K562 (cell line): ENCODE data around the gene XRN1. TPM values are rescaled to one million over a fixed set of nuclear protein-coding genes. Genes with fewer than 3 reads are reported as not detected.

Source experiments
- C11orf30 ChIP-seq: fragments of 450-650 bp; IDR thresholded peaks from 2 replicates; pipeline ENCODE4 v1.6.1; 2016; ENCODE audit warnings: low read depth, mild to moderate bottlenecking
- CC2D1A ChIP-seq: fragments of 450-650 bp; IDR thresholded peaks from 2 replicates; pipeline ENCODE4 v1.6.1; 2017; ENCODE audit warnings: mild to moderate bottlenecking
- NFIC ChIP-seq: fragments of 450-650 bp; IDR thresholded peaks from 2 replicates; pipeline ENCODE4 v1.6.1; 2017; ENCODE audit warnings: mild to moderate bottlenecking, inconsistent platforms
- POLR2A ChIP-seq: fragments of 450-650 bp; conservative IDR thresholded peaks from 2 replicates; pipeline ENCODE4 v1.6.1; 2016
- RAD21 ChIP-seq, 2 experiments: fragments of 250-450 bp in 1 of 2; fragments of 450-650 bp in 1 of 2; sonication (Bioruptor Pico) in 1 of 2; formaldehyde crosslinking in 1 of 2; IDR thresholded peaks in 1 of 2; conservative IDR thresholded peaks in 1 of 2; 2 replicates each; pipeline versions ENCODE4 v1.4.0 to v1.8.0; 2020 to 2022; ENCODE audit warnings: mild to moderate bottlenecking in 2 of 2, moderate library complexity in 1 of 2
- RAD51 ChIP-seq: fragments of 450-650 bp; IDR thresholded peaks from 2 replicates; pipeline ENCODE4 v1.7.1; 2016; ENCODE audit warnings: low read depth, mild to moderate bottlenecking, borderline replicate concordance
- TRIM28 ChIP-seq: fragments of 450-650 bp; IDR thresholded peaks from 2 replicates; pipeline ENCODE4 v1.6.1; 2017
- YY1 ChIP-seq, 3 experiments: IDR thresholded peaks; 2 replicates each; pipeline ENCODE4 v1.6.1; 2011; ENCODE audit warnings: low read length in 2 of 3, mild to moderate bottlenecking in 2 of 3, moderate library complexity in 2 of 3, borderline replicate concordance in 1 of 3, control low read depth in 1 of 3, low read depth in 1 of 3; ENCODE audit not compliant: insufficient read depth in 3 of 3, insufficient replicate concordance in 2 of 3, control insufficient read depth in 1 of 3, insufficient read length in 1 of 3; ENCODE audit errors: extremely low read depth in 1 of 3
- ZNF239 ChIP-seq: fragments of 250-450 bp; sonication (Bioruptor Pico); IDR thresholded peaks from 2 replicates; pipeline ENCODE4 v1.4.0; 2020; ENCODE audit warnings: mild to moderate bottlenecking
- ZNF668 ChIP-seq: fragments of 250-450 bp; sonication (Bioruptor Pico); IDR thresholded peaks from 2 replicates; pipeline ENCODE4 v1.8.0; 2022; ENCODE audit warnings: mild to moderate bottlenecking, inconsistent platforms
- polyA plus RNA-seq, 8 experiments: library from polyadenylated mRNA; depleted of rRNA in 4 of 8; stranded (reverse) in 5 of 8; unstranded in 3 of 8; fragments of >200 nt; fragmentation: Nextera tagmentation in 2 of 8; fragmentation: Illumina TruSeq in 1 of 8; extraction: Ambion mirVana in 2 of 8; extraction: Trizol in 1 of 8; gene quantifications; 2 replicates each; pipeline versions ENCODE4 v1.2.1 to v1.2.3, GENCODE V29; 2011 to 2014; ENCODE audit warnings: inconsistent platforms in 1 of 8, missing spikeins in 1 of 8
- total RNA-seq, 7 experiments: library from RNA; depleted of rRNA in 6 of 7; stranded (reverse); fragments of >200 nt in 6 of 7; fragmentation: Illumina TruSeq in 2 of 7; extraction: Trizol in 2 of 7; gene quantifications; 2 replicates each; pipeline versions ENCODE4 v1.2.1 to v1.2.3, GENCODE V29; 2011 to 2021; ENCODE audit warnings: low replicate concordance in 1 of 7
- TF ChIP-seq, protein P1 (sequence below): sonication (generic); formaldehyde crosslinking; IDR thresholded peaks from 2 replicates; pipeline ENCODE4 v1.9.0; 2022; ENCODE audit warnings: mild to moderate bottlenecking, missing genetic modification reagents
- TF ChIP-seq, protein P2 (sequence below): fragments of 250-450 bp; sonication (Bioruptor Pico); IDR thresholded peaks from 2 replicates; pipeline ENCODE4 v1.8.0; 2021; ENCODE audit warnings: moderate library complexity, mild to moderate bottlenecking, inconsistent platforms
- TF ChIP-seq, protein P3 (sequence below): fragments of 450-650 bp; IDR thresholded peaks from 2 replicates; pipeline ENCODE4 v1.6.1; 2017; ENCODE audit warnings: antibody characterized with exemption, mild to moderate bottlenecking

XRN1 gene
- total and polyA plus RNA-seq, 9 of the 15 experiments (the other 6 are each of a cell fraction or from before 2014, with no cell fraction given): 3.1 to 28.4 (median 17.2) TPM

DNA sequence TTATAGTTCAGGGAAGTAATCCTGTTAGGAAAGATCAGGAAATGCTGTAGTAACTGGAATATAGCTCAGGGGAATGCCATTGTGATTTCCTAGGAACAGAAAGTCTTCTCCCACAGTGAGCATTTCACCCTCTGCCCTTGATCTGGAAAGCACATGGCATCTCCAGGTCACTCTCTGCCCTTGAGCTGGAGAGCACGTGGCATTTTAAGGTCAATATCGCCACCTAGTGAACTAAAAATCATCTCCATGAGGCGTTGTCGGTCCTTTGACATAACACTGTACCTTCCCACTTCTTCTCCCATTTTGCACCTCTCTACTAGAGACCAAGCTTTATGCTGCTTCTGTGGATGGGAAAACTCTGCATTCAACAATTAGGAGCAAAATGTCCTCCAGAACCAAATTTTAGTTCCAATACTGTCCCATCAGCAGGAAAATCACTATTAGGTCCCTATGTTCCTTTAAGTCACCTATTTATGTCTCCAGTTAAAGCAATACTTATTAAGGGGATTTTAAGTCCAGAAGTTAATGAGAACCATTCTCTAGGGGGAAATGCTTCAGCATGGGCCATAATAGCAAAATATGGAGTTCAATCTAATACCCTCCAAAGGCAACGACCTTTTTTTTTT is 167.8 kb downstream of the XRN1 start (continued):
- TF ChIP-seq, protein P1, sequence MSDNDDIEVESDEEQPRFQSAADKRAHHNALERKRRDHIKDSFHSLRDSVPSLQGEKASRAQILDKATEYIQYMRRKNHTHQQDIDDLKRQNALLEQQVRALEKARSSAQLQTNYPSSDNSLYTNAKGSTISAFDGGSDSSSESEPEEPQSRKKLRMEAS: peak; percentile 99
- TF ChIP-seq NFIC: no peak
- TF ChIP-seq, protein P2, sequence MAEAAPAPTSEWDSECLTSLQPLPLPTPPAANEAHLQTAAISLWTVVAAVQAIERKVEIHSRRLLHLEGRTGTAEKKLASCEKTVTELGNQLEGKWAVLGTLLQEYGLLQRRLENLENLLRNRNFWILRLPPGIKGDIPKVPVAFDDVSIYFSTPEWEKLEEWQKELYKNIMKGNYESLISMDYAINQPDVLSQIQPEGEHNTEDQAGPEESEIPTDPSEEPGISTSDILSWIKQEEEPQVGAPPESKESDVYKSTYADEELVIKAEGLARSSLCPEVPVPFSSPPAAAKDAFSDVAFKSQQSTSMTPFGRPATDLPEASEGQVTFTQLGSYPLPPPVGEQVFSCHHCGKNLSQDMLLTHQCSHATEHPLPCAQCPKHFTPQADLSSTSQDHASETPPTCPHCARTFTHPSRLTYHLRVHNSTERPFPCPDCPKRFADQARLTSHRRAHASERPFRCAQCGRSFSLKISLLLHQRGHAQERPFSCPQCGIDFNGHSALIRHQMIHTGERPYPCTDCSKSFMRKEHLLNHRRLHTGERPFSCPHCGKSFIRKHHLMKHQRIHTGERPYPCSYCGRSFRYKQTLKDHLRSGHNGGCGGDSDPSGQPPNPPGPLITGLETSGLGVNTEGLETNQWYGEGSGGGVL (CRISPR knock-in tag): no peak
- peak; percentile 24; the same call in 1 of the 2 replicates for TF ChIP-seq RAD51
- 0 out of 2 replicates have a peak, but pooled peaks have one; percentile 27 for TF ChIP-seq TRIM28
- TF ChIP-seq YY1 (IDR thresholded peaks at IDR 0.05; ENCODE audit: borderline replicate concordance in 1 of 3, control insufficient read depth in 1 of 3, extremely low read depth in 1 of 3, insufficient read depth in 3 of 3, insufficient read length in 1 of 3, insufficient replicate concordance in 2 of 3, low read depth in 1 of 3, low read length in 2 of 3): peak in 1 of 3 experiments; percentile 35
- peak; percentile 90 to 96 for TF ChIP-seq RAD21 (CRISPR knock-in tag; conservative IDR thresholded peaks at IDR 0.05 in 1 of 2, IDR thresholded peaks at IDR 0.05 in 1 of 2)
- TF ChIP-seq, protein P3, sequence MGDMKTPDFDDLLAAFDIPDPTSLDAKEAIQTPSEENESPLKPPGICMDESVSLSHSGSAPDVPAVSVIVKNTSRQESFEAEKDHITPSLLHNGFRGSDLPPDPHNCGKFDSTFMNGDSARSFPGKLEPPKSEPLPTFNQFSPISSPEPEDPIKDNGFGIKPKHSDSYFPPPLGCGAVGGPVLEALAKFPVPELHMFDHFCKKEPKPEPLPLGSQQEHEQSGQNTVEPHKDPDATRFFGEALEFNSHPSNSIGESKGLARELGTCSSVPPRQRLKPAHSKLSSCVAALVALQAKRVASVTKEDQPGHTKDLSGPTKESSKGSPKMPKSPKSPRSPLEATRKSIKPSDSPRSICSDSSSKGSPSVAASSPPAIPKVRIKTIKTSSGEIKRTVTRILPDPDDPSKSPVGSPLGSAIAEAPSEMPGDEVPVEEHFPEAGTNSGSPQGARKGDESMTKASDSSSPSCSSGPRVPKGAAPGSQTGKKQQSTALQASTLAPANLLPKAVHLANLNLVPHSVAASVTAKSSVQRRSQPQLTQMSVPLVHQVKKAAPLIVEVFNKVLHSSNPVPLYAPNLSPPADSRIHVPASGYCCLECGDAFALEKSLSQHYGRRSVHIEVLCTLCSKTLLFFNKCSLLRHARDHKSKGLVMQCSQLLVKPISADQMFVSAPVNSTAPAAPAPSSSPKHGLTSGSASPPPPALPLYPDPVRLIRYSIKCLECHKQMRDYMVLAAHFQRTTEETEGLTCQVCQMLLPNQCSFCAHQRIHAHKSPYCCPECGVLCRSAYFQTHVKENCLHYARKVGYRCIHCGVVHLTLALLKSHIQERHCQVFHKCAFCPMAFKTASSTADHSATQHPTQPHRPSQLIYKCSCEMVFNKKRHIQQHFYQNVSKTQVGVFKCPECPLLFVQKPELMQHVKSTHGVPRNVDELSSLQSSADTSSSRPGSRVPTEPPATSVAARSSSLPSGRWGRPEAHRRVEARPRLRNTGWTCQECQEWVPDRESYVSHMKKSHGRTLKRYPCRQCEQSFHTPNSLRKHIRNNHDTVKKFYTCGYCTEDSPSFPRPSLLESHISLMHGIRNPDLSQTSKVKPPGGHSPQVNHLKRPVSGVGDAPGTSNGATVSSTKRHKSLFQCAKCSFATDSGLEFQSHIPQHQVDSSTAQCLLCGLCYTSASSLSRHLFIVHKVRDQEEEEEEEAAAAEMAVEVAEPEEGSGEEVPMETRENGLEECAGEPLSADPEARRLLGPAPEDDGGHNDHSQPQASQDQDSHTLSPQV: peak; percentile 92
- TF ChIP-seq C11orf30: peak; percentile 37; the same call in 1 of the 2 replicates
- TF ChIP-seq POLR2A: no peak
- no peak for TF ChIP-seq ZNF239 (CRISPR knock-in tag)
- peak; percentile 69 for TF ChIP-seq CC2D1A
- TF ChIP-seq ZNF668 (CRISPR knock-in tag): no peak
